ENCODE data around the gene TNS1.
"Not testable (repeated sequence)": the region's sequence is repeated elsewhere in the genome, so short reads cannot be mapped to it uniquely, and the experiment has no call there.

The TNS1 gene

DNA sequence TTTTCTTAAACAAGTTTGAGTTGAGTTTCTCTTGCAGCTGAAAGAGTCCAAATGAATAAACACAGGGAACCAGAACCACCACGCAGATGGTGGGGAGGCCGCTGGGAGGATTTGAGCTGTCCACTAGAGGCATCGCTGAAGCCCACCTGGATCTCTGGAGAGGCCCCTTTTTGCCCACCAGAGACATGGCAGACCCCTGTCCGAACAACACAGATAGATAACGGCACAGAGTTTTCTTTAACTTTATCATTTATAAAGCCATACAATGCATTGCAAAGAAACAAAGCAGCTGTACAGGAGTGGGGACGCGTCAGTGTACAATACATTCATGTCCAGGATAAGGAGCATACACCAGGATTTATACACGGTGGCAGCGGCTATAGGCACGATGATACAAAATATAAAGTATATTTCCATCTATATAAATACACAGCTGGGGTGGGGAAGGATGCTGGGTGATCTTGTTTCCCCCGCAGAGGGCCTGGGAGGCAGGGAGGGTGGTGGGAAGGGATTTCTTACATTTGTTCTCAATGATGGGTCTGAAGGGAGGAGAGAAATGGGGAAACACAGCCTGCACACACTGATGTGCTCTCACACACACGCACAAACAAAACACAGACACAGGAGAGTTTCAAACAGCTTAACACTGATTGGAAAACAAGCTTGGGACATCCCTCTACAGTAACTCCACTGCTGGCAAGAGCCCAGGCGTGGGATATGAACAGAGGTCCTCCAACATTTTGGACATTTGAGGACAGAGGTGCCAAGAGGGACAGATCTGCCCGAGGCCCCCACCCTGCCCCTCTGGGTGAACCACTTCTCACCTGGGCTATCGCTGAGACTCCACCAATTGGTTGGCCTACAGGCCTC lies 203.0 kb downstream of the TNS1 start:
- no peak for DNase-seq (ENCODE audit: low spot score)

- no peak for DNase-seq (ENCODE audit: low spot score)
These were observed 203.8 kb downstream of the TNS1 start for GRCh38 chr2:217798743-217799562.

DNA sequence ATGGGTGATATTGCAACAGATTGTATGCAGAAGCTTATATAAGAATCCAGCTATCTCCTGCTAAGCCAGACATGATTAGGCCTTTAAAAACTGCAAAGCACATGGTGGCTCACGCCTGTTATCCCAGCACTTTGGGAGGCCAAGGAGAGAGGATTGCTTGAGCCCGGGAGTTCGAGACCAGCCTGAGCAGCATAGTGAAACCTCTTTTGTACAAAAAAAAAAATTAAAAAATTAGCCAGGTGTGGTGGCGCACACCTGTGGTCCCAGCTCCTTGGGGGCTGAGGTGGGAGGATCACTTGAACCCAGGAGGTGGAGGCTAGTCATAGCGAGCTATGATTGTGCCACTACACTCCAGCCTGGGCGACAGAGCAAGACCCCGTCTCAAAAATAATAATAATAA lies 204.6 kb downstream of the TNS1 start:
- DNase-seq (ENCODE audit: low spot score): no peak

GRCh38 chr2:217797661-217798069 lies 205.1 kb downstream of the TNS1 start:
- no peak for DNase-seq (ENCODE audit: low spot score)

DNA sequence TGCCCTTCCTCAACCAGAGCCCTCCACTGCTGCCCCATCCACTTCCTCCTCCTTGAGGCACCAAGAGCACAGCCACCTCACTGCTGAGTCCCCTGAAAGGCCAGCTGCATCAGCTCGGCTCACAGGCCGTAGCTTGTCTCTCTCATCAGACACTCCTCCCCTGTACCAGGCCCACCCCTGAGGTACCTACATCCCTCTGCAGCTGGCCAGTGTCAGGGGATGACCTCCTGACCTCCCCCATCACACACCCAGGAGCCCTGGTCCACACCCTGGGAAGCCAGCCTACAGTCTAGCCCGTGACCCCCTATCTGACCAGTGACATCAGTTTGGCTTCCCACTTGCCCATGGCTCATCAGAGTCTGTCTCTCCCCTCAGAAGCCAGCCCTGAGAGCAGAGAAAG lies 205.6 kb downstream of the TNS1 start:
- no peak for DNase-seq (ENCODE audit: low spot score)

- no peak for DNase-seq (ENCODE audit: low spot score)
These were observed 206.9 kb downstream of the TNS1 start for GRCh38 chr2:217795706-217796465.

- no peak for DNase-seq (ENCODE audit: low spot score)
These were observed 207.7 kb downstream of the TNS1 start for GRCh38 chr2:217795067-217795466.

DNA sequence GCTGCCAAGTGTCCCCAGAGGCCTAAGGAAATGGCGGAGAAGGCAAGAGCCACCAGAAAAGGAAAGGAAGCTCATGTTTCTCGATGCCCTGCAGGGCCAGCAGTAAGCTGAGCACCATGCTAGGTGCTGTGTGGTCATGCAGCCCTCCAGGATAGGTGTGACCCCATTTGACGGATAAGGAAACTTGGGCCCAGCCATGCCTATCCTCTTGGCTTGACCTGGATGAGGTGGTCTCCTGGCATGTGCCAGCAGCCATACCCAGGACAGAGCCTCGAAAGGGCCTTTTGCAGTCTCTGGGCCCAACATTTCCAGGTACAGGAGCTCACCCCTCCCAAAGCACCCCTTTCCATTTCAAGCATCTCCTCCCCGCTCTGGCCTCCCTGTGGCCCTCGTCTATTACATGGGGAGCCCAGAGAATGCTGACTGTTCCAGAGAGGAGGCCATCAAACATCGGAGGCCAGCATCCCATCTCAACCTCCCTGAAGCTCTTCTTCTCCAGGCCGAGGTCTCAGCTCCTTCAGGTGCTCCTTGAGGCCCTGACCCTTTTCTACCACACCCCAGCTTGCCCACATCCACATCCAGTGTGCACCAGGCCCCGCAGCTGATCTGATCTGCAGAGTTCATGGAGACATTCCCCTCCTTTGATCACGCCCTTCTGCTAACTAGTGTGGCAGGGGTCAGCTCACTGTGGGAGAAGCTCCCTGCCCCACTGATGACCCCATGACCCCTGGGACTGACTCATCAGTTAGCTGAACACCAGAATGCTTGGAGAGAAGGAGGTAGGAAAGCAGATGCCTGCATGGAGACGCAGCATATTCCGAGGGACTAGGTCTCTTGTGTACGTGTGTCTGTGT lies 208.4 kb downstream of the TNS1 start:
- DNase-seq (ENCODE audit: low spot score): no peak

DNA sequence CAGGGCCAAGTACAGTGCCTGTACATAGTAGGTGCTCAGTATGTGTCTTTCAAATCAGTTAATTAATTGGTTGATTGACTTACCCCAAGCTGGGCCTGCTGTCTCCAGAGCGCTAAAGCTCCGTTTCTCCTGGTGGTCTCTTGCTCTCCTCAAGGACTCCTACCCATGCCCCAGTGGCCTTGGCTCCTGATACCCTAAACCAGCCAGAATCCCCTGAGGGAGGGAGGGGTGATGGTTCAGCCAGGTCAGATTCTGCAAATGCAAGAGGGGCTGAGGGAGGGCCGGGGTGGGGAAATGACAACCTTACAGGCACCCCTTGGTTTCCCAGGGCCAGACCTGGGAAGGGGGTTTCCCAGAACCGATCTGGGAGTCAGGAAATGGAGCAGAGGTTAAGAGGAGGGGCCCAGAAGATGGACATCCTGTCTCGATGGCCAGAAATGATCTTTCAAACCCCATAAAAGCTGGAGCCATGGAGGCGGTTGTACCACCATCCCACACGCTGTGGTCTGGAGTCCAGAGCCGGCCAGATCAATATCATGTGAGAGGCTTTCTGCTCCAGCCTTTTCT lies 209.1 kb downstream of the TNS1 start:
- no peak for DNase-seq (ENCODE audit: low spot score)

DNA sequence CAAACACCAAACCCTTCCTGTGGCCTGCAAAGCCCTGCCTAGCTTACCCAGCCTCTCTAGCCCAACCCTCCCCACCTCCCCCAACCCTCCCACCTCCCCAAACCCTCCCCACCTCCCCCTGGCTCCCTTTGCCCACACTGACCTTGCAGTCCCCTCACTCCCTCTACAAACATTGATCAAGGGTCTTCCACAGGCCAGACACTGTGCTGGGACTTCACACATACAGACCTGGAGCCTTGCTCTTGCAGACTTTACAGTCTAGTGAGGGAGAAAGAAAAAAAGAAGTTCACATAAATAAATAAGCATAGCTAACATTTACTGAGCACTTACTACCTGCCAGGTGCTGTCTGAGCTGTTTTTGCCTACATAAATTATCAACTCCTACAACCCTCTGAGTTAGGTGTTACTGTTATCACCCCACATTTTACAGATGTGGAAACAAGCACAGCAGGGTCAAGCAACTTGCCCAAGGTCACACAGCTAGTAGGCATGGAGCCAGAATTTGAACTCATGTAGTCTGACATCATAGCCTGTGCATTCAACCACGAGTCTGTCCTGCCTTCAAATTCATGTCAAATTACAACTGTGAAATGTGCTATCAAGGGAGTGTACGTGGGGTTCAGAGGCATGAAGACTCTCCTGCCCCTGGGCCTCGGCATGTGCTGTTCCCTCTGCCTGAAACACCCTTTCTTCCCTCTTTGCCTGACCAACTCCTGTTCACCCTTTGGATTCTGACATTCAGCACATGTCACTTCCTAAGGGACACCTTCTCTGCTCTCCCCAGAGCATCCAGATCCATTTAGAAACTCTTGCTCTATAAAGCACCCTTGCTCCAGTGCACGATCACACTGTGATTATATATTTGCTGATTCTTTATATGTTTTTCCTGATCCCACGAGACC lies 209.9 kb downstream of the TNS1 start:
- DNase-seq (ENCODE audit: low spot score): no peak

- no peak for DNase-seq (ENCODE audit: low spot score)
These were observed 211.2 kb downstream of the TNS1 start for GRCh38 chr2:217791551-217791950.

- DNase-seq (ENCODE audit: low spot score): no peak
These were observed 212.0 kb downstream of the TNS1 start for GRCh38 chr2:217790681-217791392.

- DNase-seq (ENCODE audit: low spot score): peak; percentile 59
These were observed 212.6 kb downstream of the TNS1 start for GRCh38 chr2:217790195-217790594.

DNA sequence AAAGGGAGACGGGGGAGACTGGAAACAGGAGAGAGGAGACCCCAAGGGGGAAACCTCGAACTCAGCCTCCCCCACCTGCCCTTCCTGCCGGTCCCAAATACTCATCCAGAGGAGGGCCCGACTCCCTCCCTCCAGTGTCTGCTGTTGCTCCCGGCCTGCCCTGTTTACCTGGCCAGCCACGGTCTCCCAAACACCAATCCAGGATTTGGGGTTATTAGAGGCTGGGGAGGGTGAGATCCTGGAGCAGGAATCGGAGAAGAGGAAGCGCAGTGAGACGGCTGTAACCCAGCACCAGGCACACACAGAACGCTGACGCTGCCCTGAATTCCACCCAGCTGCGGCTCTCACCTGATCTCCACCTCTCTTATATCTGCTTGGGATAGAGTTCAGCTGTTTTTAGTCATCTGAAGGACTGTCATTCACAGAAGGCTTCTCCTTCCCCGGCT lies 213.0 kb downstream of the TNS1 start:
- no peak for DNase-seq (ENCODE audit: low spot score)

GRCh38 chr2:217789003-217789735 lies 213.6 kb downstream of the TNS1 start:
- DNase-seq (ENCODE audit: low spot score): peak; percentile 76

DNA sequence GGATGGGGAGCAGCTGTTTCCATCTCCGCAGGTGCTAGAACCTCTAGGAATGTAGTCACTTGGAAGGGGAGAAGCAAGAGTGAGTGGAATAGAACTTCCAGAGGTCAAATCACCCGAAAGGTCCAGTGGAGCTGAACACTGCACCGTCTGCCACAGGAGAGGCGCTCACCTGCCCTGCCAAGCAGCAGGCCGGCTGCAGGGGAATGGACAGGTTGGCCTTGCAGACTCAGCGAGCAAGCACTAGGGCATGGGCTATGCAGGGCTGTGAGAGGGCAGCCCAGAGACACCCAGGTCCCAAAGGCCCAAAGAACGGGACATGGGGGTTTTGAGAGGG lies 214.2 kb downstream of the TNS1 start:
- no peak for DNase-seq (ENCODE audit: low spot score)

DNA sequence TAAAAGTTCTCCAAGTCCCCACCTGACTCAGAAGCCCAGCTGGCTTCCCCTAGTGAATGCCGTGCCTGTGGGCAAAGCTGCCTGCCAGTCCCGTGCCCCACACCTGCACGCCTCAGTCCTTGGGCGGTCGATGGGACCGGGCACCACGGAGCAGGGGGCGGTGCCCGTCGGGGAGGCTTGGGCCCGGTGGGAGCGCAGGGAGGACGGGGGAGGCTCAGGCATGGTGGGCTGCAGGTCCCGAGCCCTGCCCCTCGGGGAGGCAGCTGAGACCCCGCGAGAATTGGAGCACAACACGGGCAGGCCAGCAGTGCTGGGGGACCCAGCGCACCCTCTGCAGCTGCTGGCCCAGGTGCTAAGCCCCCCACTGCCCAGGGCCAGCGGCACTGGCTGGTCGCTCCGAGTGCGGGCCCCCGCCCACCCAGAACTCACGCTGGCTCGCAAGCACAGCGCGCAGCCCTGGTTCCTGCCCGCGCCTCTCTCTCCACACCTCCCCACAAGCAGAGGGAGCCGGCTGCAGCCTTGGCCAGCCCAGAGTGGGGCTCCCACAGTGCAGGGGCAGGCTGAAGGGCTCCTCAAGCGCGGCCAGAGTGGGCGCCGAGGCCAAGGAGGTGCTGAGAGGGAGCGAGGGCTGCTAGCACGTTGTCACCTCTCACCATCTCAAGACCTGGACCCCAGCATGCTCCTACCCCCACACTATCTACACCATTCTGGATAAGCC lies 215.5 kb downstream of the TNS1 start:
- no peak for DNase-seq (ENCODE audit: low spot score)

GRCh38 chr2:217786560-217786959 lies 216.2 kb downstream of the TNS1 start:
- DNase-seq (ENCODE audit: low spot score): not testable (repeated sequence)

Data from SK-N-DZ (cell line).